GM23338 (cell line): Measurements from ENCODE around the gene STK4. TPM values are rescaled to one million over a fixed set of nuclear protein-coding genes. Genes with fewer than 3 reads are reported as not detected.
A peak's percentile ranks its signal among the peaks of the same experiment; 100 is the strongest.

Source experiments
- ATAC-seq: fragments of 200-7000 bp; cut with Tn5 transposase; 3 replicates; pipeline ENCODE4 v1.9.1; 2020
- DNase-seq: peaks from one replicate; pipeline ENCODE4 v3.0.0-alpha.2; 2015; ENCODE audit warnings: low spot score
- H2AFZ ChIP-seq: fragments of 200-600 bp; sonication (generic); 2 replicates; pipeline ENCODE4 v1.8.0; 2016; ENCODE audit warnings: antibody characterized with exemption, mild to moderate bottlenecking, moderate library complexity
- H3F3A ChIP-seq: fragments of 200-600 bp; sonication (generic); replicated peaks from 2 replicates; pipeline ENCODE4 v1.8.0; 2017; ENCODE audit warnings: antibody characterized with exemption, mixed run types, low read depth
- H3K27ac ChIP-seq: fragments of 200-600 bp; sonication (generic); 2 replicates; pipeline ENCODE4 v1.6.1; 2016; ENCODE audit warnings: low read depth
- H3K27me3 ChIP-seq: fragments of 200-600 bp; sonication (generic); 2 replicates; pipeline ENCODE4 v1.8.0; 2016; ENCODE audit warnings: mild to moderate bottlenecking, mixed run types, moderate library complexity; ENCODE audit not compliant: insufficient read depth
- H3K36me3 ChIP-seq: fragments of 200-600 bp; sonication (generic); 2 replicates; pipeline ENCODE4 v1.8.0; 2016; ENCODE audit warnings: mild to moderate bottlenecking; ENCODE audit not compliant: insufficient read depth
- H3K4me1 ChIP-seq: fragments of 200-600 bp; sonication (generic); 2 replicates; pipeline ENCODE4 v1.8.0; 2016; ENCODE audit warnings: mild to moderate bottlenecking, moderate library complexity; ENCODE audit not compliant: insufficient read depth
- H3K4me2 ChIP-seq: fragments of 200-600 bp; sonication (generic); 2 replicates; pipeline ENCODE4 v1.7.1; 2017; ENCODE audit warnings: mixed run types
- H3K4me3 ChIP-seq: fragments of 200-600 bp; sonication (generic); 2 replicates; pipeline ENCODE4 v1.6.1; 2016; ENCODE audit warnings: mixed run types
- H3K79me2 ChIP-seq: fragments of 200-600 bp; sonication (generic); replicated peaks from 2 replicates; pipeline ENCODE4 v1.8.0; 2017; ENCODE audit warnings: mild to moderate bottlenecking; ENCODE audit not compliant: insufficient read depth
- H3K9me2 ChIP-seq: fragments of 200-600 bp; sonication (generic); 2 replicates; pipeline ENCODE4 v1.8.0; 2017; ENCODE audit not compliant: insufficient read depth
- H4K20me1 ChIP-seq: fragments of 200-600 bp; sonication (generic); replicated peaks from 2 replicates; pipeline ENCODE4 v1.8.0; 2017; ENCODE audit warnings: mild to moderate bottlenecking; ENCODE audit not compliant: insufficient read depth
- H3K27ac Mint-ChIP-seq: 2 replicates; pipeline ENCODE4 v1.8.0; 2020; ENCODE audit warnings: inconsistent platforms, mild to moderate bottlenecking, moderate library complexity, mixed read lengths
- H3K27me3 Mint-ChIP-seq: 3 replicates; pipeline ENCODE4 v1.8.0; 2022; ENCODE audit warnings: low read depth, mild to moderate bottlenecking, moderate library complexity, mixed read lengths, inconsistent platforms; ENCODE audit not compliant: insufficient read depth, poor library complexity
- H3K36me3 Mint-ChIP-seq: 3 replicates; pipeline ENCODE4 v1.8.0; 2021; ENCODE audit warnings: low read depth, mild to moderate bottlenecking, inconsistent platforms, moderate library complexity, mixed read lengths
- H3K4me1 Mint-ChIP-seq: 3 replicates; pipeline ENCODE4 v1.8.0; 2020; ENCODE audit warnings: mild to moderate bottlenecking, inconsistent platforms, mixed read lengths
- H3K4me3 Mint-ChIP-seq: 3 replicates; pipeline ENCODE4 v1.8.0; 2021; ENCODE audit warnings: moderate library complexity, mild to moderate bottlenecking, inconsistent platforms, mixed read lengths
- H3K9me3 Mint-ChIP-seq: 3 replicates; pipeline ENCODE4 v1.8.0; 2020; ENCODE audit warnings: moderate library complexity, mild to moderate bottlenecking, inconsistent platforms, mixed read lengths
- CREB1 ChIP-seq: fragments of 250-450 bp; sonication (Bioruptor Pico); IDR thresholded peaks from 2 replicates; pipeline ENCODE4 v1.5.0; 2020; ENCODE audit warnings: low read depth, mild to moderate bottlenecking, moderate library complexity
- POLR2AphosphoS5 ChIP-seq: IDR thresholded peaks from 2 replicates; pipeline ENCODE4 v1.6.1; 2016; ENCODE audit warnings: antibody characterized with exemption, low read depth
- ZNF331 ChIP-seq: fragments of 250-450 bp; sonication (Bioruptor Pico); IDR thresholded peaks from 2 replicates; pipeline ENCODE4 v1.5.0; 2020; ENCODE audit warnings: low read depth, mild to moderate bottlenecking, moderate library complexity
- polyA plus RNA-seq: library from polyadenylated mRNA; unstranded; fragments of >200 nt; fragmentation: Nextera tagmentation; extraction: Ambion mirVana; gene quantifications from 2 replicates; pipeline ENCODE4 v1.2.1, GENCODE V29; 2016
- total RNA-seq: library from RNA; depleted of rRNA; stranded (reverse); fragments of >200 nt; shearing (Covaris generic); gene quantifications from 2 replicates; pipeline ENCODE4 v1.2.3, GENCODE V29; 2014
- TF ChIP-seq, protein P1 (sequence below), 2 experiments: fragments of 200-600 bp in 1 of 2; sonication (generic) in 1 of 2; conservative IDR thresholded peaks; 2 replicates each; pipeline versions ENCODE4 v1.5.1 to v1.6.1; 2016 to 2017; ENCODE audit warnings: antibody characterized with exemption in 2 of 2, low read depth in 2 of 2, mild to moderate bottlenecking in 2 of 2, moderate library complexity in 1 of 2
- TF ChIP-seq, protein P2 (sequence below): IDR thresholded peaks from one replicate; pipeline ENCODE4 v1.6.1; 2018; ENCODE audit warnings: antibody characterized with exemption; ENCODE audit not compliant: unreplicated experiment

The STK4 gene
- total and polyA plus RNA-seq, 2 experiments from 2014 or later: 37.7 to 58.7 TPM

DNA sequence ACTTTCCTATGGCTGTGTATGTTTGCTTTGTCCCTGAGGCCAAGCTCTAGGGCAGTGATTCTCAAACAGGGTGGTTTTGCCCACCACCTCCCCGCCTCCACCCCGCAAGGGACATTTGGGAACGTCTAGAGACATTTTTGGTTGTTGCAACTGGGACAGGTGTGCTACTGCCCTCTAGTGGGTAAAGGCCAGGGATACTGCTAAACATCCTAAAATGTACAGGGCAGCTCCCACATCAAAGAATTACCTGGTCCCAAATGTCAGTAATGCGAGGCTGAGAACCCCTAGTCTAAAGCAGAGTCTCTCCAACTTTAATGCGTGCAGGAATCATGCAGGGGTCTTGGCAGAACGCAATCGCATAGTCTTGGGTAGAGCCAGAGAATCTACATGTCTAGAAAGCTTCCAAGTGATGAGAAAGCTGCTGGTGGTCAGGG lies 129.5 kb downstream of the STK4 start:
- Histone ChIP-seq H4K20me1 (no peaks in the 10 kb centered on the region), H3K36me3 (no peaks in the 10 kb centered on the region), H3K4me2 (no peak overlapping the region), H3K9me2 (no peaks in the 10 kb centered on the region), H3K4me1 (peaks cover 5% of the 10 kb centered on the region), H3F3A (peaks cover 5% of the 10 kb centered on the region; the same call in 1 of the 2 replicates), H2AFZ (no peak overlapping the region), H3K27me3 (peaks cover 44% of the 10 kb centered on the region), H3K27ac (no peak overlapping the region), H3K79me2 (no peaks in the 10 kb centered on the region), H3K4me3 (no peak overlapping the region)
- Mint-ChIP-seq H3K4me1 (no peaks in the 10 kb centered on the region; the same call in 2 of the 3 replicates), H3K9me3 (peaks cover 4% of the 10 kb centered on the region; the same call in 2 of the 3 replicates), H3K4me3 (no peak overlapping the region), H3K27ac (no peak overlapping the region), H3K27me3 (peaks cover 34% of the 10 kb centered on the region), H3K36me3 (peaks cover 3% of the 10 kb centered on the region; the same call in 1 of the 3 replicates)
- peak; percentile 85 for DNase-seq
- TF ChIP-seq, protein P1, sequence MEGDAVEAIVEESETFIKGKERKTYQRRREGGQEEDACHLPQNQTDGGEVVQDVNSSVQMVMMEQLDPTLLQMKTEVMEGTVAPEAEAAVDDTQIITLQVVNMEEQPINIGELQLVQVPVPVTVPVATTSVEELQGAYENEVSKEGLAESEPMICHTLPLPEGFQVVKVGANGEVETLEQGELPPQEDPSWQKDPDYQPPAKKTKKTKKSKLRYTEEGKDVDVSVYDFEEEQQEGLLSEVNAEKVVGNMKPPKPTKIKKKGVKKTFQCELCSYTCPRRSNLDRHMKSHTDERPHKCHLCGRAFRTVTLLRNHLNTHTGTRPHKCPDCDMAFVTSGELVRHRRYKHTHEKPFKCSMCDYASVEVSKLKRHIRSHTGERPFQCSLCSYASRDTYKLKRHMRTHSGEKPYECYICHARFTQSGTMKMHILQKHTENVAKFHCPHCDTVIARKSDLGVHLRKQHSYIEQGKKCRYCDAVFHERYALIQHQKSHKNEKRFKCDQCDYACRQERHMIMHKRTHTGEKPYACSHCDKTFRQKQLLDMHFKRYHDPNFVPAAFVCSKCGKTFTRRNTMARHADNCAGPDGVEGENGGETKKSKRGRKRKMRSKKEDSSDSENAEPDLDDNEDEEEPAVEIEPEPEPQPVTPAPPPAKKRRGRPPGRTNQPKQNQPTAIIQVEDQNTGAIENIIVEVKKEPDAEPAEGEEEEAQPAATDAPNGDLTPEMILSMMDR (conservative IDR thresholded peaks at IDR 0.05; ENCODE audit: low read depth in 2 of 2): peak; percentile 70 to 88
- TF ChIP-seq, protein P2, sequence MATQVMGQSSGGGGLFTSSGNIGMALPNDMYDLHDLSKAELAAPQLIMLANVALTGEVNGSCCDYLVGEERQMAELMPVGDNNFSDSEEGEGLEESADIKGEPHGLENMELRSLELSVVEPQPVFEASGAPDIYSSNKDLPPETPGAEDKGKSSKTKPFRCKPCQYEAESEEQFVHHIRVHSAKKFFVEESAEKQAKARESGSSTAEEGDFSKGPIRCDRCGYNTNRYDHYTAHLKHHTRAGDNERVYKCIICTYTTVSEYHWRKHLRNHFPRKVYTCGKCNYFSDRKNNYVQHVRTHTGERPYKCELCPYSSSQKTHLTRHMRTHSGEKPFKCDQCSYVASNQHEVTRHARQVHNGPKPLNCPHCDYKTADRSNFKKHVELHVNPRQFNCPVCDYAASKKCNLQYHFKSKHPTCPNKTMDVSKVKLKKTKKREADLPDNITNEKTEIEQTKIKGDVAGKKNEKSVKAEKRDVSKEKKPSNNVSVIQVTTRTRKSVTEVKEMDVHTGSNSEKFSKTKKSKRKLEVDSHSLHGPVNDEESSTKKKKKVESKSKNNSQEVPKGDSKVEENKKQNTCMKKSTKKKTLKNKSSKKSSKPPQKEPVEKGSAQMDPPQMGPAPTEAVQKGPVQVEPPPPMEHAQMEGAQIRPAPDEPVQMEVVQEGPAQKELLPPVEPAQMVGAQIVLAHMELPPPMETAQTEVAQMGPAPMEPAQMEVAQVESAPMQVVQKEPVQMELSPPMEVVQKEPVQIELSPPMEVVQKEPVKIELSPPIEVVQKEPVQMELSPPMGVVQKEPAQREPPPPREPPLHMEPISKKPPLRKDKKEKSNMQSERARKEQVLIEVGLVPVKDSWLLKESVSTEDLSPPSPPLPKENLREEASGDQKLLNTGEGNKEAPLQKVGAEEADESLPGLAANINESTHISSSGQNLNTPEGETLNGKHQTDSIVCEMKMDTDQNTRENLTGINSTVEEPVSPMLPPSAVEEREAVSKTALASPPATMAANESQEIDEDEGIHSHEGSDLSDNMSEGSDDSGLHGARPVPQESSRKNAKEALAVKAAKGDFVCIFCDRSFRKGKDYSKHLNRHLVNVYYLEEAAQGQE: no peak
- TF ChIP-seq POLR2AphosphoS5: no peak
- peak; percentile 25 for ATAC-seq

DNA sequence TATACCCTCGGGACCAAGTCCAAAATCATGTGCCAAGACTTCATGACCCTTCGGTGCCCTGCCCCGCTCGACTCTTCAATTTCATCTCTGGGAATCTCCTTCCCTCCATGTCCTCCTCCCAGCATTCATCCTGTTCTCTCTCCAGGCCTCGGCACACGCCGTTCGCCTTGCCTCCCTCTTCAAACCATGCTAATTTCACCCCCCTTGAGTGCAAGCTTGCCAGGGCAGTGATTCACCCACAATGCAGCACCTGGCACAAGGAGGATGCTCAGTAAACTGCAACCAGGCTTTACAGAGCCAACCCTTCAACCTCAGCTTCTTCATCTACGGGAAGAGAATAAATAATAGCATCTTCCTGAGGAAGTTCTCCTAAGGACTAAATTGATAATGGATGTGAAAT lies 130.5 kb downstream of the STK4 start:
- no peaks in the 10 kb centered on the region for H3K9me2 ChIP-seq
- no peak overlapping the region for H3K4me2 ChIP-seq
- Mint-ChIP-seq H3K27me3 (peaks cover 42% of the 10 kb centered on the region), H3K4me1 (peaks cover 6% of the 10 kb centered on the region; the same call in 2 of the 3 replicates), H3K4me3 (no peak overlapping the region), H3K36me3 (peaks cover 3% of the 10 kb centered on the region; the same call in 1 of the 3 replicates), H3K9me3 (peaks cover 4% of the 10 kb centered on the region; the same call in 2 of the 3 replicates), H3K27ac (no peak overlapping the region)
- H3K27me3 ChIP-seq: peaks cover 54% of the 10 kb centered on the region
- DNase-seq (no peak), ATAC-seq (no peak)
- H3K27ac ChIP-seq: no peak overlapping the region
- H3F3A ChIP-seq: peaks cover 5% of the 10 kb centered on the region; the same call in 1 of the 2 replicates
- H2AFZ ChIP-seq: no peak overlapping the region
- no peaks in the 10 kb centered on the region for H4K20me1 ChIP-seq
- H3K4me3 ChIP-seq: no peak overlapping the region
- peaks cover 5% of the 10 kb centered on the region for H3K4me1 ChIP-seq
- no peaks in the 10 kb centered on the region for H3K36me3 ChIP-seq
- H3K79me2 ChIP-seq: no peaks in the 10 kb centered on the region
- TF ChIP-seq, protein P2: no peak
- no peak for TF ChIP-seq ZNF331 (CRISPR knock-in tag)
- no peak for TF ChIP-seq CREB1 (CRISPR knock-in tag)
